NCI-H226 (cell line): Measurements from ENCODE around the gene ANKRD44.
"Not testable (repeated sequence)": the region's sequence is repeated elsewhere in the genome, so short reads cannot be mapped to it uniquely, and the experiment has no call there.

ENCODE experiments used
- DNase-seq: peaks from one replicate; pipeline ENCODE4 v3.0.0-alpha.2; 2015

The ANKRD44 gene

GRCh38 chr2:197310271-197310985 lies at the start of gene ANKRD44:
ANKRD44 (minus strand) TSS chr2:197310780; CDS start chr2:197310604, 176 bp downstream.
- peak; percentile 80 for DNase-seq

- DNase-seq = no peak
These were observed 49.3 kb upstream of the ANKRD44 start for GRCh38 chr2:197359859-197360258.

GRCh38 chr2:197358931-197359330 lies 48.4 kb upstream of the ANKRD44 start:
- DNase-seq = peak; percentile 40

- DNase-seq = no peak
These were observed 47.4 kb upstream of the ANKRD44 start for GRCh38 chr2:197357986-197358385.

GRCh38 chr2:197356136-197356535 lies 45.6 kb upstream of the ANKRD44 start:
- DNase-seq = no peak

GRCh38 chr2:197354169-197354558 lies 43.6 kb upstream of the ANKRD44 start:
- DNase-seq = no peak

- no peak for DNase-seq
These were observed 43.0 kb upstream of the ANKRD44 start for GRCh38 chr2:197353393-197354168.

- no peak for DNase-seq
These were observed 39.1 kb upstream of the ANKRD44 start for GRCh38 chr2:197349699-197350098.

- DNase-seq = no peak
These were observed 38.3 kb upstream of the ANKRD44 start for GRCh38 chr2:197348721-197349360.

- DNase-seq = no peak
These were observed 35.3 kb upstream of the ANKRD44 start for GRCh38 chr2:197345846-197346370.

GRCh38 chr2:197343968-197344367 lies 33.4 kb upstream of the ANKRD44 start:
- not testable (repeated sequence) for DNase-seq

GRCh38 chr2:197340591-197340990 lies 30.0 kb upstream of the ANKRD44 start:
- no peak for DNase-seq

GRCh38 chr2:197339496-197340220 lies 29.1 kb upstream of the ANKRD44 start:
- DNase-seq = no peak

- no peak for DNase-seq
These were observed 28.4 kb upstream of the ANKRD44 start for GRCh38 chr2:197339016-197339415.

GRCh38 chr2:197332641-197333040 lies 22.1 kb upstream of the ANKRD44 start:
- DNase-seq = peak; percentile 12

- DNase-seq = no peak
These were observed 17.9 kb upstream of the ANKRD44 start for GRCh38 chr2:197328461-197328860.

GRCh38 chr2:197327472-197328098 lies 17.0 kb upstream of the ANKRD44 start:
- no peak for DNase-seq

- DNase-seq = no peak
These were observed 16.5 kb upstream of the ANKRD44 start for GRCh38 chr2:197327073-197327471.

GRCh38 chr2:197324801-197325200 lies 14.2 kb upstream of the ANKRD44 start:
- DNase-seq = no peak

- no peak for DNase-seq
These were observed 12.4 kb upstream of the ANKRD44 start for GRCh38 chr2:197322724-197323720.

- DNase-seq = no peak
These were observed 11.6 kb upstream of the ANKRD44 start for GRCh38 chr2:197322143-197322542.
